Ascending aorta (tissue), 2 donors: Measurements from ENCODE around the gene VKORC1. TPM values are rescaled to one million over a fixed set of nuclear protein-coding genes. Genes with fewer than 3 reads are reported as not detected.

Source experiments
- DNase-seq, 2 donors: peaks; one replicate each; pipeline ENCODE4 v3.0.0-alpha.2; 2019; ENCODE audit warnings: low spot score in 2 of 2
- H3K27ac ChIP-seq, 2 donors: fragments of 200-600 bp; sonication (generic); one replicate each; pipeline ENCODE4 v1.5.1; 2016 to 2017; ENCODE audit warnings: mild to moderate bottlenecking in 1 of 2
- H3K27me3 ChIP-seq: fragments of 200-600 bp; sonication (generic); one replicate; pipeline ENCODE4 v1.5.1; 2017
- H3K36me3 ChIP-seq, 2 donors: fragments of 200-600 bp; sonication (generic); one replicate each; pipeline ENCODE4 v1.5.1; 2016
- H3K4me1 ChIP-seq, 2 donors: fragments of 200-600 bp; sonication (generic); one replicate each; pipeline ENCODE4 v1.5.1; 2016 to 2017; ENCODE audit warnings: mild to moderate bottlenecking in 1 of 2
- H3K4me3 ChIP-seq, 2 donors: fragments of 200-600 bp; sonication (generic); one replicate each; pipeline ENCODE4 v1.5.1; 2016 to 2017; ENCODE audit warnings: mild to moderate bottlenecking in 1 of 2
- H3K9me3 ChIP-seq, 2 donors: fragments of 200-600 bp; sonication (generic); one replicate each; pipeline ENCODE4 v1.5.1; 2016
- intact Hi-C: fragments of 100-400 bp; cut with DNase I; formaldehyde crosslinking; loops from one replicate; pipeline ENCODE4 v1.15.1; 2023
- total RNA-seq: library from RNA; depleted of rRNA; stranded (reverse); fragments of >200 nt; gene quantifications from one replicate; pipeline ENCODE4 v1.1.0, GENCODE V29; 2016
- TF ChIP-seq, protein P1 (sequence below), 3 experiments: fragments of 200-600 bp in 2 of 3; fragments of 450-650 bp in 1 of 3; sonication (generic) in 2 of 3; IDR thresholded peaks; one replicate each; pipeline ENCODE4 v1.5.1; 2016 to 2019; ENCODE audit warnings: antibody characterized with exemption in 3 of 3, mild to moderate bottlenecking in 1 of 3, moderate library complexity in 1 of 3

Gene VKORC1
- total RNA-seq, 1 donor from 2014 or later = 227 TPM

DNA sequence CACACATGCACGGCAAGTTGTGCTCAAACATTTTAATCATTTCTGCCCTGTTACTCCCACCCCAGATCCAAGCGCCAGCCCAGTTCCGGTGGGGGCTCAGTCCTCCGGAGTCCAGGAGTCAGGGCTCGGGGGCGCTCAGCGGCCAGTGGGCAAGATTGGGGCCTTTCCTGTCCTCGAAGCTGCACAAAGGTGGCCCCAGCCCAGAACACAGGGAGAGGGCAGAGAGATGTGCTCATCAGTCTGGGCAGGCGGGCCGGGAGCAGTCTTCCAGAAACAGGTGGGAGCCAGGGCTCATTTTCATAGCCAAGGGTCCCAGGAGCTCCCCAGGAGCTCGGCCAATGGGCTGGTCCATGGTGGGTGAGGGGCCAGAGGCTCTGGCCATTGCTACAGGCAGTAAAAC lies 36.8 kb upstream of the VKORC1 start:
- Histone ChIP-seq H3K27me3 (no peaks in the 10 kb centered on the region), H3K36me3 (peaks cover 44 to 58% of the 10 kb centered on the region in 2 donors), H3K4me3 (no peak overlapping the region), H3K27ac (no peak overlapping the region), H3K4me1 (no peaks in the 10 kb centered on the region), H3K9me3 (no peaks in the 10 kb centered on the region)
- TF ChIP-seq, protein P1, sequence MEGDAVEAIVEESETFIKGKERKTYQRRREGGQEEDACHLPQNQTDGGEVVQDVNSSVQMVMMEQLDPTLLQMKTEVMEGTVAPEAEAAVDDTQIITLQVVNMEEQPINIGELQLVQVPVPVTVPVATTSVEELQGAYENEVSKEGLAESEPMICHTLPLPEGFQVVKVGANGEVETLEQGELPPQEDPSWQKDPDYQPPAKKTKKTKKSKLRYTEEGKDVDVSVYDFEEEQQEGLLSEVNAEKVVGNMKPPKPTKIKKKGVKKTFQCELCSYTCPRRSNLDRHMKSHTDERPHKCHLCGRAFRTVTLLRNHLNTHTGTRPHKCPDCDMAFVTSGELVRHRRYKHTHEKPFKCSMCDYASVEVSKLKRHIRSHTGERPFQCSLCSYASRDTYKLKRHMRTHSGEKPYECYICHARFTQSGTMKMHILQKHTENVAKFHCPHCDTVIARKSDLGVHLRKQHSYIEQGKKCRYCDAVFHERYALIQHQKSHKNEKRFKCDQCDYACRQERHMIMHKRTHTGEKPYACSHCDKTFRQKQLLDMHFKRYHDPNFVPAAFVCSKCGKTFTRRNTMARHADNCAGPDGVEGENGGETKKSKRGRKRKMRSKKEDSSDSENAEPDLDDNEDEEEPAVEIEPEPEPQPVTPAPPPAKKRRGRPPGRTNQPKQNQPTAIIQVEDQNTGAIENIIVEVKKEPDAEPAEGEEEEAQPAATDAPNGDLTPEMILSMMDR (IDR thresholded peaks at IDR 0.05) = no peak
- intact Hi-C loops = no loop called here
- no peak for DNase-seq

DNA sequence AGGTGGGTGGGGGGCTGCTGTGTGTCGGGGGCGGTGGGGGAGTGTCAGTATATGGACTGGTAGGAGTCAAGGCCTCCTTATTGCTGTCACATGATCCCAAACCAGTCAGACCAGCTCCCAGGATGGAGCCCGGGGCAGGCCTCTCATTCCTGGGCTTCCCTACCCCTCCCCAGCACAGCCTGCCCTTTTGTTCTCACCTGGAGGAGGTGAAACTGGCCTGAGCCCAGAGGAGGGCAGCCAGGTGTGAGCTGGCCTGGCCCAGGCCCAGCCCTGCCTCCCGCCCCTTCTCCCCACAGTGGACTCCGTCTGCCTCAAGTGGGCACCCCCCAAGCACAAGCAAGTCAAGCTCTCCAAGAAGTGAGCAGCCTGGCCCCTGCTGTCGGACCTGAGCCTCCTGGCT lies 36.3 kb upstream of the VKORC1 start:
- H3K4me1 ChIP-seq = no peaks in the 10 kb centered on the region
- H3K36me3 ChIP-seq = peaks cover 44 to 63% of the 10 kb centered on the region in 2 donors
- H3K27ac ChIP-seq = no peak overlapping the region
- no peak for DNase-seq
- H3K9me3 ChIP-seq = no peaks in the 10 kb centered on the region
- no peak overlapping the region for H3K4me3 ChIP-seq
- no peaks in the 10 kb centered on the region for H3K27me3 ChIP-seq
- intact Hi-C loops = no loop called here
- TF ChIP-seq, protein P1 (IDR thresholded peaks at IDR 0.05) = no peak

DNA sequence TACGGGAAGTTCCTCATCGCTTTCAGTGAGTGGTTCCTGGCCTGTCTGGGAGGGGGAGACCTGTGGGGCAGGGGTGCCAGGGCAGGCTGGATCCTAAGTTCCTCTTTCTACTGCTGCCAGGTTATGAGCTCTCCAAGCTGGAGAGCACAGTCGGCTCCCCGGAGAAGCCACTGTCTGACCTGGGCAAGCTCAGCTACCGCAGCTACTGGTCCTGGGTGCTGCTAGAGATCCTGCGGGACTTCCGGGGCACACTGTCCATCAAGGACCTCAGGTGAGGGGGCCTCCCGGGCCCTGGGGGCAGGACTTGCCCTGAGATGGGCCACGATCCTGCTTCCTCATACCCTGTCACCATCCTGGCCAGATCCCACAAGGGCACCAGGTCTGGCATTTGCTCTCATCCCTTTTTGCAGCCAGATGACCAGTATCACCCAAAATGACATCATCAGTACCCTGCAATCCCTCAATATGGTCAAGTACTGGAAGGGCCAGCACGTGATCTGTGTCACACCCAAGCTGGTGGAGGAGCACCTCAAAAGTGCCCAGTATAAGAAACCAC lies 35.8 kb upstream of the VKORC1 start:
- H3K9me3 ChIP-seq = no peaks in the 10 kb centered on the region
- no peak overlapping the region for H3K4me3 ChIP-seq
- H3K27me3 ChIP-seq = no peaks in the 10 kb centered on the region
- no peak for DNase-seq
- H3K4me1 ChIP-seq = no peaks in the 10 kb centered on the region
- peaks cover 44 to 68% of the 10 kb centered on the region in 2 donors for H3K36me3 ChIP-seq
- peak overlapping the region in 1 of 2 donors; percentile 58 for H3K27ac ChIP-seq
- TF ChIP-seq, protein P1 (IDR thresholded peaks at IDR 0.05) = no peak
- intact Hi-C loops = no loop called here

DNA sequence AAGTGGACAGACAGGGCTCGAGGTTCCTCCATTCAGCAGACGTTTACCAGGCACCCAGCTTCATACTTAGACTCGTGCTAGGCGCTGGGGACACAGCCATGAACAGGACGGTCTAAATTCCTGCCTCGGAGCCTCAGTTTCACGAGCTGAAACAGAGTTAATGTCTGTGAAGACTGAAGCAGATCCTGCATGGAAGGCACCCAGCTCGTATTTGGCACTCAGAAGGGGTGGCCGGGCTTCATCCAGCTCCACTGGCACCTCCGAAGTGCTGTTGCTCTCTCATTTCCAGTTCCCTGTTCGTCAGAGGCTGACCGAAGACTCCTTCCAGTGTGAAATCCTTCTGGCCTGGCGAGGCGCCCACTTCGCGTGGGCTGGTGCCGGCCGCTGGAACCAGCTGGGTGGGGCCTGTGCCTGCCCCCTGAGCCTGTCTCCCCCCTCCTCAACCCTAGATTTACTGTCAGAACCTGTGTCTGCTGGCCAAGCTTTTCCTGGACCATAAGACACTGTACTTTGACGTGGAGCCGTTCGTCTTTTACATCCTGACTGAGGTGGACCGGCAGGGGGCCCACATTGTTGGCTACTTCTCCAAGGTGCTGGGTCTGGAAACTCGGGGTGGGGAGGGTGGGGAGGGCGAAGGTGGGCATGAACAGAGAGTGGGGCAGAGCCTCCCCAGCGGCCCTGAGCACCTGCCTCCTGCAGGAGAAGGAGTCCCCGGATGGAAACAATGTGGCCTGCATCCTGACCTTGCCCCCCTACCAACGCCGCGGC lies 35.2 kb upstream of the VKORC1 start:
- Histone ChIP-seq H3K4me1 (no peaks in the 10 kb centered on the region), H3K4me3 (no peak overlapping the region), H3K36me3 (peaks cover 44 to 73% of the 10 kb centered on the region in 2 donors), H3K27ac (peak overlapping the region; percentile 9 to 58), H3K27me3 (no peaks in the 10 kb centered on the region), H3K9me3 (no peaks in the 10 kb centered on the region)
- no peak for DNase-seq
- intact Hi-C loops = no loop called here
- TF ChIP-seq, protein P1 (IDR thresholded peaks at IDR 0.05) = no peak

DNA sequence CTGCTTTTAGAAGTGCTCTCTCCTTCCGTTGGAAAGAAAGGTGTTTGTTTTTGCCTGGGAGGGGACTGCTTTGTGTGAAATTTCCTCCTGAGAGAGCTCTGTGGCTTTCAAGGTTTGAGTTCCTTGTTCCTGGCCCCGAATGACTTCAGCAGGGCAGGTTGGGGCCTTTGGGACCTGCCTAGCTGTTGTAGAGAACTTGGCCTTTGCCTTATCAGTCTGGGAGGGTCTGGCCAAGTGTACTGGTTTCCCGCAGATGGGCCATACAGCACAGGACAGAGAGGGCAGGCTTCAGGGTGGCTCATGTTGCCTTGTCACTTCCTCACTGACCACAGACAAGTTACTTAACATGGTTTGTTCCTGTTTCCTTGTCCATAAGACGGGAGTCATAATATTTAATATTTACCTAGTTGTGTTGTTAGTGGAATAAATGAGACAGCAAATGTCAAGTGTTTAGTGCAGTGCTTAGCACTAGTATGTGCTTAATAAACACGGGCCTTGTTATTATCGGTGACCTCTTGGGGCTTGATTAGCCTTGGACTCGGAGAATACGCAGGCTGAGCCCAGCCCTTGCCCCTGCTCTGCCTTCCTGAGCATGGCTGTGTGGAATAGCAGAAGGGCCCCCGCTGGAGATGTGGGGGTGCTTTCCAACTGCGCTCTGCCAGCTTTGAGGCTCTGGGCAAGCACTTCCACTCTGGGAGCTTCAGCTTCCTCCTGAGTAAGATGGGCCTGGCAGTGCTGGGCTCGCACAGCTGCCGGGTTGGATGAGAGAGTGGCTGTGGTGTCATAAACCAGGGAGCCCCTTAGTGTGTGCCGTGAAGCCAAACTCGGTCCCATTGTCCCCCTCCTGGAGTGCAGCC lies 34.3 kb upstream of the VKORC1 start:
- Histone ChIP-seq H3K4me3 (no peak overlapping the region), H3K27ac (peak overlapping the region; percentile 65 to 67), H3K27me3 (no peaks in the 10 kb centered on the region), H3K4me1 (no peaks in the 10 kb centered on the region), H3K9me3 (no peaks in the 10 kb centered on the region), H3K36me3 (peaks cover 44 to 80% of the 10 kb centered on the region in 2 donors)
- TF ChIP-seq, protein P1 (IDR thresholded peaks at IDR 0.05) = no peak
- intact Hi-C loops = no loop called here
- no peak for DNase-seq
